Measurements from ENCODE around the gene TRRAP. TPM values are rescaled to one million over a fixed set of nuclear protein-coding genes. Genes with fewer than 3 reads are reported as not detected.

The TRRAP gene
- total RNA-seq, 3 donors from 2014 or later, result 24.6 to 39.0 (median 38.9) TPM

DNA sequence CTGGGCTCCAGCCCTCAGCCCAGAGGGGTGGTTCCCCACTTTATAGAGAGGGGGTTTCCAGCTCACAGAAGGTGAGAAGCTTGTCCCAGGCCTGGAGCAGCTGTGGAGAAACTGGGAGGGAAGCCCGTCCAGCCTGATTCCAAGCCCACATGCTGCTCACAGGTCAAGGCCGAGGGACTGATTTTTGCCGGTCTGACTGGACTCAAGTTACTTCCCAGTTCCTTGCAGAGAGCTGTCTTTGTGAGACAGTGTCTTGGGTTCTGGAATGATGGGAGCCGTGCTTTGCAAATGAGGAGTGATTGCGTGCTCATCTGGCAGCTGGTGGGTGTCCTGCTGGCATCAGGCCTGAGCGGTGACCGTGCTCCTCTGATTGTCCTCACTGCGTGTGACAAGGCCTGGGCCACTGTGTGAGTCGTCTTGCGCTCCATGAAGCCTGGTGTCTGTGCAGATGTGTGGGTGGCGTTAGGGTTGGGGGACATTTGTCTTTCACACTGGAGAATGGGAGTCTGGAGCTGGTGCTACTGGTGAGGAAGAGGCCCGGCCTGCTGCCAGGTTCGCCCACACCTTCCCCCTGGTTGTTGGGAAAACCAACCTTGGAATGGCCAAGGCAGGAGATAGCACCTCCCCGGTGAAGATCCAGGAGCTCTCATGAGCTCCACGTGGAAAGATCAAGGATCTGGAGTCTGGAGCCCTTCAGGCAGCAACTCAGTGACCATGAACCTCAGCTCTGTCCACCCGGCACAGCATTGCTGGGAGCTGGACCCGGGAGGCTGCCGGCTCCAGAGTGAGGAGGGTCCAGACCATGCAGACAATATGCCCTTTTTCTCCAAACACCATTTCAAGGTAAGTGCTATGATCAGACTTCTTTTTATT, 136.0 kb downstream of the TRRAP start:
- no peaks in the 10 kb centered on the region for H3K9me3 ChIP-seq
- TF ChIP-seq POLR2AphosphoS5 (IDR thresholded peaks at IDR 0.05) (no peak), POLR2A (IDR thresholded peaks at IDR 0.05) (no peak)
- TF ChIP-seq, protein P1, sequence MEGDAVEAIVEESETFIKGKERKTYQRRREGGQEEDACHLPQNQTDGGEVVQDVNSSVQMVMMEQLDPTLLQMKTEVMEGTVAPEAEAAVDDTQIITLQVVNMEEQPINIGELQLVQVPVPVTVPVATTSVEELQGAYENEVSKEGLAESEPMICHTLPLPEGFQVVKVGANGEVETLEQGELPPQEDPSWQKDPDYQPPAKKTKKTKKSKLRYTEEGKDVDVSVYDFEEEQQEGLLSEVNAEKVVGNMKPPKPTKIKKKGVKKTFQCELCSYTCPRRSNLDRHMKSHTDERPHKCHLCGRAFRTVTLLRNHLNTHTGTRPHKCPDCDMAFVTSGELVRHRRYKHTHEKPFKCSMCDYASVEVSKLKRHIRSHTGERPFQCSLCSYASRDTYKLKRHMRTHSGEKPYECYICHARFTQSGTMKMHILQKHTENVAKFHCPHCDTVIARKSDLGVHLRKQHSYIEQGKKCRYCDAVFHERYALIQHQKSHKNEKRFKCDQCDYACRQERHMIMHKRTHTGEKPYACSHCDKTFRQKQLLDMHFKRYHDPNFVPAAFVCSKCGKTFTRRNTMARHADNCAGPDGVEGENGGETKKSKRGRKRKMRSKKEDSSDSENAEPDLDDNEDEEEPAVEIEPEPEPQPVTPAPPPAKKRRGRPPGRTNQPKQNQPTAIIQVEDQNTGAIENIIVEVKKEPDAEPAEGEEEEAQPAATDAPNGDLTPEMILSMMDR (IDR thresholded peaks at IDR 0.05), result no peak
- H3K27ac ChIP-seq, result no peak overlapping the region
- no peaks in the 10 kb centered on the region for H3K4me1 ChIP-seq
- no peak for DNase-seq (ENCODE audit: low spot score in 2 of 2)
- H3K27me3 ChIP-seq, result no peaks in the 10 kb centered on the region
- H3K36me3 ChIP-seq, result peaks cover 15% of the 10 kb centered on the region
- intact Hi-C loops (cut with DNase I; ENCODE audit: low total_unique reads), result no loop called here
- no peak overlapping the region for H3K4me3 ChIP-seq

DNA sequence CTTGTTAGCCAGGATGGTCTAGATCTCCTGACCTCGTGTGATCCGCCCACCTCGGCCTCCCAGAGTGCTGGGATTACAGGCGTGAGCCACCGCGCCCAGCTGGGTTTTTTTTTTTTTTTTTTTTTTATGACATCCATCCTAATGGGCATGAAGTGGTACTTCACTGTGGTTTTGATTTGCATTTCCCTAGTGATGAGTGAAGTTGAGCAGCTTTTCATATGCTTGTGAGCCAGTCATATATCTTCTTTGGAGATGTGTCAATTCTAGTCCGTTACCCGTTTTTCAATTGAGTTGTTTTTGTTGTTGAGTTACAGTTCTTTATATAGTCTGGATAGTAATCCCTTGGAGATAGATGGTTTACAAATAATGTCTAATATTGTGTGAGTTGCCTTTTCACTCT, 137.9 kb downstream of the TRRAP start:
- Histone ChIP-seq H3K9me3 (no peaks in the 10 kb centered on the region), H3K36me3 (peaks cover 7% of the 10 kb centered on the region), H3K27me3 (no peaks in the 10 kb centered on the region), H3K4me1 (no peaks in the 10 kb centered on the region), H3K4me3 (no peak overlapping the region), H3K27ac (no peak overlapping the region)
- DNase-seq (ENCODE audit: low spot score in 2 of 2), result peak in 1 of 2 donors; percentile 6
- no peak for TF ChIP-seq POLR2A (IDR thresholded peaks at IDR 0.05)
- TF ChIP-seq, protein P1 (IDR thresholded peaks at IDR 0.05), result no peak
- TF ChIP-seq POLR2AphosphoS5 (IDR thresholded peaks at IDR 0.05), result no peak
- intact Hi-C loops (cut with DNase I; ENCODE audit: low total_unique reads), result no loop called here

DNA sequence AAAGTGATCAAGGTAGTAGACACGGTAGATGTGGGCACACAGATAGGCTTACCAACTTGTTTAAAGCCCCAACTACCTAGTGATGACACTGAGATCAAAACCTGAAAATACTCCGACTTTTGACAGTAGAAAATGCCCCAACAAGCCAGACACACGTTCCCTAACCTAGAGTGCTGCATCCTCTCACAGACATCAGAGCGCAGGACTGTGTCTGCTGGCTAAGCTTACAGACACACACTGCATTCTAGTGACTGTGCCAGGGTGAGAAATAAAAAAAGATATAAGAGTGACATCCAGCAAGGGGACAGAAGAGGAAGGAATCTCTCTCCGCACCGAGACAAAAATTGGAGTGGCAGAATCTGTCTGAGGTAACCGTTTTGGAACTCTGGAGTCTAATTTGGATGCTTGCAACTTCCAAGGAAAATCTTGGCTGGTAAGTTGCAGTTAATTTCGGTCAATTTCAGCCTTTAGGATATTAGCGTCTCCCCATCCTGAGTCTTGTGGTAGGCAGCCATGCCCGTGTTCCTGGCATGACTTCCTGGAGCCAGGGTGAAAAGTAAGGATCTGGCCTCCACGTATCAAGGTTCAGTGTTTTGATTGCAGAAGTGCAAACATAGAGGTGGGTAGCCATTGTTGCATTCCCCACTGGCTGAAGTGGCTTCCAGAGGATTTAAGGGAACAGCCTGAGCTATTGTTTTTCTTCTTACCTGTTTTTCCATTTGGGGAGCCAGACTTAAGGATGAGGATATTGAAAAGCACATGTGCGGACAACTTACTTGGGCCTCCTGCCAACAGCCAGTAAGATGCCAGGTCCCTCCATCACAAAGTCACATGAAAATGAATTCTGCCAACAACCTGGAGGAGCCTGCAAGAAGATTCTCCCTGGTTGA, 141.4 kb downstream of the TRRAP start:
- no peaks in the 10 kb centered on the region for H3K4me1 ChIP-seq
- intact Hi-C loops (cut with DNase I; ENCODE audit: low total_unique reads), result no loop called here
- H3K4me3 ChIP-seq, result no peak overlapping the region
- peak in 1 of 2 donors; percentile 46 for DNase-seq (ENCODE audit: low spot score in 2 of 2)
- no peaks in the 10 kb centered on the region for H3K36me3 ChIP-seq
- no peaks in the 10 kb centered on the region for H3K27me3 ChIP-seq
- TF ChIP-seq POLR2AphosphoS5 (IDR thresholded peaks at IDR 0.05), result no peak
- TF ChIP-seq, protein P1 (IDR thresholded peaks at IDR 0.05), result no peak
- no peak for TF ChIP-seq POLR2A (IDR thresholded peaks at IDR 0.05)
- H3K9me3 ChIP-seq, result no peaks in the 10 kb centered on the region
- H3K27ac ChIP-seq, result peak overlapping the region in 1 of 2 donors; percentile 21

DNA sequence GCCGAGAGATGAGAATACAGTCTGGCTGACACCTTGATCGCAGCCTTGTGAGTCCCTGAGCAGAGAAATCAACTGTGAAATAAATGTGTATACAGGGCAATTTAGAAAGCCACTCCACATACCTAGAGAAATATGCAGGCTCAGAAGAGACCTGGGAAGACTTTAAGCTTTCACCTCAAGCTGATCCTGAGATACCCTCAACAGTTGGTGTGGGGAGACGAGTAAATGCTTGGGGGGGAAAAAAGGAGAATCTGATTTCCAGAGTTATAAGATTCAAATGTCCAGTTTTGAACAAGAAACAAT, 142.0 kb downstream of the TRRAP start:
- intact Hi-C loops (cut with DNase I; ENCODE audit: low total_unique reads), result no loop called here
- Histone ChIP-seq H3K9me3 (no peaks in the 10 kb centered on the region), H3K27ac (no peak overlapping the region)

More for the DNA sequence above, 142.0 kb downstream of the TRRAP start:
- no peaks in the 10 kb centered on the region for H3K36me3 ChIP-seq
- TF ChIP-seq, protein P1 (IDR thresholded peaks at IDR 0.05), result no peak
- TF ChIP-seq POLR2A (IDR thresholded peaks at IDR 0.05), result no peak
- no peak for TF ChIP-seq POLR2AphosphoS5 (IDR thresholded peaks at IDR 0.05)
- H3K27me3 ChIP-seq, result no peaks in the 10 kb centered on the region
- no peak overlapping the region for H3K4me3 ChIP-seq
- DNase-seq (ENCODE audit: low spot score in 2 of 2), result no peak
- no peaks in the 10 kb centered on the region for H3K4me1 ChIP-seq
